ENCODE results near the gene IL1RAP.

DNA sequence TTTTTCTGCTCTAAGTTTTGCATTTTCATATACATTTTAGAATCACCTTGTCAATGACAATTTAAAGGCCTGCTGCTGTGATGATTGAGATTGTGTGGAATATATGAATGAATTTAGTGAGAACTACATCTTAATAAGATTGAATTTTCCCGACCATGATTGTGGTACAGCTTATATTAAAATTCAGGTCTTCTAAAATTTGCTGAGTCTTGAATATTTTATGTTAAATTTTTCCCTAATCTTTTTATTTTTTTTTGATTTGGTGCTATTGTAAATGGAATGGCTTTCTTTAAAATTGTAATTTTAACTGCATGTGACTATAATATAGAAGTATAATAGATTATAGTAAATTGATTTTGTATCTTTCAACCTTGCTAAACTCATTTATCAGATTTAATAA, 172.1 kb downstream of the IL1RAP start:
- TF ChIP-seq NFIC (IDR thresholded peaks at IDR 0.05): no peak
- TF ChIP-seq, protein P1, sequence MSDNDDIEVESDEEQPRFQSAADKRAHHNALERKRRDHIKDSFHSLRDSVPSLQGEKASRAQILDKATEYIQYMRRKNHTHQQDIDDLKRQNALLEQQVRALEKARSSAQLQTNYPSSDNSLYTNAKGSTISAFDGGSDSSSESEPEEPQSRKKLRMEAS (IDR thresholded peaks at IDR 0.05): no peak
- TF ChIP-seq ZBTB7A (IDR thresholded peaks at IDR 0.05; ENCODE audit: low read depth): no peak
- TF ChIP-seq, protein P2, sequence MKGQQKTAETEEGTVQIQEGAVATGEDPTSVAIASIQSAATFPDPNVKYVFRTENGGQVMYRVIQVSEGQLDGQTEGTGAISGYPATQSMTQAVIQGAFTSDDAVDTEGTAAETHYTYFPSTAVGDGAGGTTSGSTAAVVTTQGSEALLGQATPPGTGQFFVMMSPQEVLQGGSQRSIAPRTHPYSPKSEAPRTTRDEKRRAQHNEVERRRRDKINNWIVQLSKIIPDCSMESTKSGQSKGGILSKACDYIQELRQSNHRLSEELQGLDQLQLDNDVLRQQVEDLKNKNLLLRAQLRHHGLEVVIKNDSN (IDR thresholded peaks at IDR 0.05): no peak
- TF ChIP-seq EP300 (IDR thresholded peaks at IDR 0.05; ENCODE audit: borderline replicate concordance): no peak
- no peak for TF ChIP-seq EGR1 (IDR thresholded peaks at IDR 0.05)
- no peak for TF ChIP-seq TCF12 (IDR thresholded peaks at IDR 0.05; ENCODE audit: low read depth)
- TF ChIP-seq, protein P3, sequence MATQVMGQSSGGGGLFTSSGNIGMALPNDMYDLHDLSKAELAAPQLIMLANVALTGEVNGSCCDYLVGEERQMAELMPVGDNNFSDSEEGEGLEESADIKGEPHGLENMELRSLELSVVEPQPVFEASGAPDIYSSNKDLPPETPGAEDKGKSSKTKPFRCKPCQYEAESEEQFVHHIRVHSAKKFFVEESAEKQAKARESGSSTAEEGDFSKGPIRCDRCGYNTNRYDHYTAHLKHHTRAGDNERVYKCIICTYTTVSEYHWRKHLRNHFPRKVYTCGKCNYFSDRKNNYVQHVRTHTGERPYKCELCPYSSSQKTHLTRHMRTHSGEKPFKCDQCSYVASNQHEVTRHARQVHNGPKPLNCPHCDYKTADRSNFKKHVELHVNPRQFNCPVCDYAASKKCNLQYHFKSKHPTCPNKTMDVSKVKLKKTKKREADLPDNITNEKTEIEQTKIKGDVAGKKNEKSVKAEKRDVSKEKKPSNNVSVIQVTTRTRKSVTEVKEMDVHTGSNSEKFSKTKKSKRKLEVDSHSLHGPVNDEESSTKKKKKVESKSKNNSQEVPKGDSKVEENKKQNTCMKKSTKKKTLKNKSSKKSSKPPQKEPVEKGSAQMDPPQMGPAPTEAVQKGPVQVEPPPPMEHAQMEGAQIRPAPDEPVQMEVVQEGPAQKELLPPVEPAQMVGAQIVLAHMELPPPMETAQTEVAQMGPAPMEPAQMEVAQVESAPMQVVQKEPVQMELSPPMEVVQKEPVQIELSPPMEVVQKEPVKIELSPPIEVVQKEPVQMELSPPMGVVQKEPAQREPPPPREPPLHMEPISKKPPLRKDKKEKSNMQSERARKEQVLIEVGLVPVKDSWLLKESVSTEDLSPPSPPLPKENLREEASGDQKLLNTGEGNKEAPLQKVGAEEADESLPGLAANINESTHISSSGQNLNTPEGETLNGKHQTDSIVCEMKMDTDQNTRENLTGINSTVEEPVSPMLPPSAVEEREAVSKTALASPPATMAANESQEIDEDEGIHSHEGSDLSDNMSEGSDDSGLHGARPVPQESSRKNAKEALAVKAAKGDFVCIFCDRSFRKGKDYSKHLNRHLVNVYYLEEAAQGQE (IDR thresholded peaks at IDR 0.05; ENCODE audit: low read depth): no peak
- no peak for TF ChIP-seq CREB1 (IDR thresholded peaks at IDR 0.05; ENCODE audit: low read depth)
- TF ChIP-seq RAD21 (IDR thresholded peaks at IDR 0.05; ENCODE audit: low read depth): no peak
- TF ChIP-seq TEAD4 (IDR thresholded peaks at IDR 0.05): no peak
- no peak for TF ChIP-seq CEBPB (IDR thresholded peaks at IDR 0.05)
- no peak for TF ChIP-seq TAF1 (IDR thresholded peaks at IDR 0.05; ENCODE audit: low read depth)

Measured in Ishikawa (cell line).